AG04449 (cell line): Measurements from ENCODE around the gene FCRLA.

ENCODE experiments used
- CTCF ChIA-PET: fragments of 350-600 bp; formaldehyde crosslinking; extraction: SDS; loops from one replicate; lab custom pipeline; 2021; ENCODE audit warnings: antibody characterized with exemption; lab: Yijun Ruan, JAX
- POLR2A ChIA-PET: fragments of 400-600, 350-600 bp; formaldehyde crosslinking; extraction: SDS; loops from one replicate; lab custom pipeline; 2020; ENCODE audit warnings: antibody characterized with exemption, inconsistent platforms; lab: Yijun Ruan, JAX
- DNase-seq: peaks from one replicate; pipeline ENCODE4 v3.0.0-alpha.2; 2010; ENCODE audit warnings: low read depth, low spot score
- H3K4me3 ChIP-seq: 2 replicates; pipeline ENCODE4 v1.5.1; 2011; ENCODE audit warnings: low read depth, mild to moderate bottlenecking, control low read depth, low read length
- TF ChIP-seq, protein P1 (sequence below): IDR thresholded peaks from one replicate; pipeline ENCODE4 v1.5.1; 2011; ENCODE audit warnings: mild to moderate bottlenecking, moderate library complexity, low read length, control low read depth, inconsistent platforms; ENCODE audit not compliant: insufficient read depth; ENCODE audit errors: missing control alignments

The FCRLA gene

GRCh38 chr1:161702250-161702649 lies 4.8 kb upstream of the FCRLA start:
- TF ChIP-seq, protein P1, sequence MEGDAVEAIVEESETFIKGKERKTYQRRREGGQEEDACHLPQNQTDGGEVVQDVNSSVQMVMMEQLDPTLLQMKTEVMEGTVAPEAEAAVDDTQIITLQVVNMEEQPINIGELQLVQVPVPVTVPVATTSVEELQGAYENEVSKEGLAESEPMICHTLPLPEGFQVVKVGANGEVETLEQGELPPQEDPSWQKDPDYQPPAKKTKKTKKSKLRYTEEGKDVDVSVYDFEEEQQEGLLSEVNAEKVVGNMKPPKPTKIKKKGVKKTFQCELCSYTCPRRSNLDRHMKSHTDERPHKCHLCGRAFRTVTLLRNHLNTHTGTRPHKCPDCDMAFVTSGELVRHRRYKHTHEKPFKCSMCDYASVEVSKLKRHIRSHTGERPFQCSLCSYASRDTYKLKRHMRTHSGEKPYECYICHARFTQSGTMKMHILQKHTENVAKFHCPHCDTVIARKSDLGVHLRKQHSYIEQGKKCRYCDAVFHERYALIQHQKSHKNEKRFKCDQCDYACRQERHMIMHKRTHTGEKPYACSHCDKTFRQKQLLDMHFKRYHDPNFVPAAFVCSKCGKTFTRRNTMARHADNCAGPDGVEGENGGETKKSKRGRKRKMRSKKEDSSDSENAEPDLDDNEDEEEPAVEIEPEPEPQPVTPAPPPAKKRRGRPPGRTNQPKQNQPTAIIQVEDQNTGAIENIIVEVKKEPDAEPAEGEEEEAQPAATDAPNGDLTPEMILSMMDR, result no peak
- no peak for DNase-seq
- POLR2A ChIA-PET, result no interaction called here
- H3K4me3 ChIP-seq, result no peak overlapping the region
- CTCF ChIA-PET, result interaction anchor here (1.4 kb wide), 1 partner anchor 10 kb away, joined by 3 read pairs; no protein-coding TSS in a partner anchor

- ChIA-PET POLR2A (no interaction called here), CTCF (interaction anchor here (1.0 kb wide), 1 partner anchor 13 kb away, joined by 3 read pairs; no protein-coding TSS in a partner anchor)
- TF ChIP-seq, protein P1, result no peak
- no peak for DNase-seq
- no peak overlapping the region for H3K4me3 ChIP-seq
These were observed 1.5 kb upstream of the FCRLA start for GRCh38 chr1:161705537-161705936.

GRCh38 chr1:161706113-161706481 lies 932 bp upstream of the FCRLA start:
- POLR2A ChIA-PET, result interaction anchor here (1.2 to 1.4 kb wide), 2 partner anchors 16 to 21 kb away, joined by 4 read pairs; no protein-coding TSS in a partner anchor
- no peak for DNase-seq
- TF ChIP-seq, protein P1, result no peak
- no peak overlapping the region for H3K4me3 ChIP-seq
- CTCF ChIA-PET, result interaction anchor here (1.7 kb wide), 1 partner anchor 20 kb away, joined by 5 read pairs; no protein-coding TSS in a partner anchor

GRCh38 chr1:161707503-161707902 lies 474 bp downstream of the FCRLA start:
- no peak for DNase-seq
- TF ChIP-seq, protein P1, result no peak
- no peak overlapping the region for H3K4me3 ChIP-seq
- ChIA-PET CTCF (interaction anchor here (1.4 to 1.7 kb wide), 4 partner anchors 19 to 220 kb away, joined by 3 to 5 read pairs (median 4); no protein-coding TSS in a partner anchor), POLR2A (no interaction called here)

- CTCF ChIA-PET, result interaction anchor here (1.7 to 2.5 kb wide), 2 partner anchors 17 to 29 kb away, joined by 7 to 11 read pairs; no protein-coding TSS in a partner anchor
- no peak for DNase-seq
These were observed 2.3 kb downstream of the FCRLA start for GRCh38 chr1:161709373-161709772.

GRCh38 chr1:161710560-161710959 lies 3.5 kb downstream of the FCRLA start:
- DNase-seq, result no peak
- TF ChIP-seq, protein P1, result no peak
- CTCF ChIA-PET, result interaction anchor here (1.7 to 2.5 kb wide), 2 partner anchors 16 to 28 kb away, joined by 7 to 11 read pairs; no protein-coding TSS in a partner anchor
- POLR2A ChIA-PET, result no interaction called here
- H3K4me3 ChIP-seq, result no peak overlapping the region

More at GRCh38 chr1:161709373-161709772, 2.3 kb downstream of the FCRLA start:
- no peak overlapping the region for H3K4me3 ChIP-seq
- TF ChIP-seq, protein P1, result no peak
- POLR2A ChIA-PET, result no interaction called here
